Measurements from ENCODE around the gene MYBPC2. TPM values are rescaled to one million over a fixed set of nuclear protein-coding genes. Genes with fewer than 3 reads are reported as not detected.

The MYBPC2 gene
- polyA plus RNA-seq, 6 donors from 2014 or later, result 0.44 to 6.6 (median 1.2) TPM; not detected in 1

GRCh38 chr19:50486823-50487515 is 54.3 kb downstream of the MYBPC2 start:
- Mint-ChIP-seq H3K4me1 (peaks cover 40 to 54% (median 44%) of the 10 kb centered on the region in 3 donors), H3K27me3 (peaks cover 4 to 11% (median 7%) of the 10 kb centered on the region in 3 donors), H3K27ac (peak overlapping the region in 3 of 6 donors; percentile 27 to 82 (median 62)), H3K4me3 (no peak overlapping the region), H3K36me3 (peaks cover 0 to 25% of the 10 kb centered on the region in 2 donors), H3K9me3 (no peaks in the 10 kb centered on the region)
- DNase-seq (peak; percentile 19), ATAC-seq (ENCODE audit: low read depth in 2 of 2) (peak; percentile 50 to 64)

- ATAC-seq (ENCODE audit: low read depth in 2 of 2) (no peak), DNase-seq (no peak)
- H3K4me1 Mint-ChIP-seq, result peaks cover 46 to 59% (median 51%) of the 10 kb centered on the region in 3 donors
- peak overlapping the region in 2 of 6 donors; percentile 12 to 33 for H3K27ac Mint-ChIP-seq
- H3K9me3 Mint-ChIP-seq, result no peaks in the 10 kb centered on the region
- H3K27me3 Mint-ChIP-seq, result peaks cover 4 to 16% (median 7%) of the 10 kb centered on the region in 3 donors
- H3K36me3 Mint-ChIP-seq, result peaks cover 0 to 18% of the 10 kb centered on the region in 2 donors
- H3K4me3 Mint-ChIP-seq, result no peak overlapping the region
These were observed 55.9 kb downstream of the MYBPC2 start for GRCh38 chr19:50488389-50489194.

GRCh38 chr19:50489461-50490011 is 56.8 kb downstream of the MYBPC2 start:
- peaks cover 4 to 16% (median 7%) of the 10 kb centered on the region in 3 donors for H3K27me3 Mint-ChIP-seq
- H3K36me3 Mint-ChIP-seq, result peaks cover 0 to 18% of the 10 kb centered on the region in 2 donors
- no peaks in the 10 kb centered on the region for H3K9me3 Mint-ChIP-seq
- H3K4me3 Mint-ChIP-seq, result peak overlapping the region in 2 of 8 donors; percentile 63 to 69
- DNase-seq (no peak), ATAC-seq (ENCODE audit: low read depth in 2 of 2) (no peak)
- peak overlapping the region in 3 of 6 donors; percentile 12 to 70 (median 50) for H3K27ac Mint-ChIP-seq
- peaks cover 46 to 59% (median 51%) of the 10 kb centered on the region in 3 donors for H3K4me1 Mint-ChIP-seq

- H3K27ac Mint-ChIP-seq, result peak overlapping the region in 3 of 6 donors; percentile 37 to 77 (median 71)
- peaks cover 0 to 18% of the 10 kb centered on the region in 2 donors for H3K36me3 Mint-ChIP-seq
- H3K4me3 Mint-ChIP-seq, result no peak overlapping the region
- peaks cover 43 to 55% (median 51%) of the 10 kb centered on the region in 3 donors for H3K4me1 Mint-ChIP-seq
- H3K27me3 Mint-ChIP-seq, result peaks cover 4 to 16% (median 7%) of the 10 kb centered on the region in 3 donors
- ATAC-seq (ENCODE audit: low read depth in 2 of 2) (no peak), DNase-seq (no peak)
- no peaks in the 10 kb centered on the region for H3K9me3 Mint-ChIP-seq
These were observed 57.7 kb downstream of the MYBPC2 start for GRCh38 chr19:50490411-50490811.

- Mint-ChIP-seq H3K27me3 (peaks cover 4 to 16% (median 7%) of the 10 kb centered on the region in 3 donors), H3K36me3 (peaks cover 0 to 18% of the 10 kb centered on the region in 2 donors), H3K27ac (peak overlapping the region in 4 of 6 donors; percentile 71 to 92 (median 80)), H3K4me3 (peak overlapping the region in 1 of 8 donors; percentile 16), H3K4me1 (peaks cover 39 to 52% (median 51%) of the 10 kb centered on the region in 3 donors), H3K9me3 (no peaks in the 10 kb centered on the region)
- ATAC-seq (ENCODE audit: low read depth in 2 of 2) (no peak), DNase-seq (no peak)
These were observed 58.3 kb downstream of the MYBPC2 start for GRCh38 chr19:50490991-50491472.

- Mint-ChIP-seq H3K4me3 (peak overlapping the region in 1 of 8 donors; percentile 16), H3K27me3 (peaks cover 4 to 16% (median 5%) of the 10 kb centered on the region in 3 donors), H3K27ac (peak overlapping the region in 3 of 6 donors; percentile 35 to 85 (median 77)), H3K36me3 (peaks cover 0 to 18% of the 10 kb centered on the region in 2 donors), H3K9me3 (no peaks in the 10 kb centered on the region), H3K4me1 (peaks cover 39 to 44% (median 42%) of the 10 kb centered on the region in 3 donors)
- DNase-seq, result no peak
- peak; percentile 91 to 94 for ATAC-seq (ENCODE audit: low read depth in 2 of 2)
These were observed 59.8 kb downstream of the MYBPC2 start for GRCh38 chr19:50492303-50493052.

- DNase-seq, result no peak
- ATAC-seq (ENCODE audit: low read depth in 2 of 2), result no peak
- Mint-ChIP-seq H3K27me3 (peaks cover 0 to 16% (median 4%) of the 10 kb centered on the region in 3 donors), H3K9me3 (no peaks in the 10 kb centered on the region), H3K4me1 (peaks cover 36 to 37% (median 36%) of the 10 kb centered on the region in 3 donors), H3K36me3 (peaks cover 0 to 18% of the 10 kb centered on the region in 2 donors), H3K27ac (no peak overlapping the region), H3K4me3 (no peak overlapping the region)
These were observed 60.5 kb downstream of the MYBPC2 start for GRCh38 chr19:50493171-50493570.

GRCh38 chr19:50494186-50495019 is 61.7 kb downstream of the MYBPC2 start:
- ATAC-seq (ENCODE audit: low read depth in 2 of 2), result no peak

GRCh38 chr19:50495020-50495531 is 62.4 kb downstream of the MYBPC2 start:
- H3K4me1 Mint-ChIP-seq, result peaks cover 20 to 23% (median 22%) of the 10 kb centered on the region in 3 donors
- H3K4me3 Mint-ChIP-seq, result no peak overlapping the region
- H3K27ac Mint-ChIP-seq, result peak overlapping the region in 1 of 6 donors; percentile 1
- DNase-seq, result no peak
- H3K36me3 Mint-ChIP-seq, result no peaks in the 10 kb centered on the region
- peaks cover 0 to 16% (median 4%) of the 10 kb centered on the region in 3 donors for H3K27me3 Mint-ChIP-seq
- no peaks in the 10 kb centered on the region for H3K9me3 Mint-ChIP-seq
- no peak for ATAC-seq (ENCODE audit: low read depth in 2 of 2)

More at GRCh38 chr19:50494186-50495019, 61.7 kb downstream of the MYBPC2 start:
- H3K9me3 Mint-ChIP-seq, result no peaks in the 10 kb centered on the region
- H3K27me3 Mint-ChIP-seq, result peaks cover 0 to 16% (median 4%) of the 10 kb centered on the region in 3 donors
- peaks cover 0 to 5% of the 10 kb centered on the region in 2 donors for H3K36me3 Mint-ChIP-seq
- no peak overlapping the region for H3K4me3 Mint-ChIP-seq
- no peak for DNase-seq
- peak overlapping the region in 2 of 6 donors; percentile 72 to 81 for H3K27ac Mint-ChIP-seq
- H3K4me1 Mint-ChIP-seq, result peaks cover 24 to 25% (median 25%) of the 10 kb centered on the region in 3 donors

- Mint-ChIP-seq H3K4me3 (no peak overlapping the region), H3K27ac (peak overlapping the region in 1 of 6 donors; percentile 11), H3K36me3 (no peaks in the 10 kb centered on the region), H3K27me3 (peaks cover 0 to 10% (median 4%) of the 10 kb centered on the region in 3 donors), H3K4me1 (peaks cover 11 to 17% (median 13%) of the 10 kb centered on the region in 3 donors), H3K9me3 (no peaks in the 10 kb centered on the region)
- ATAC-seq (ENCODE audit: low read depth in 2 of 2) (no peak), DNase-seq (no peak)
These were observed 63.7 kb downstream of the MYBPC2 start for GRCh38 chr19:50496189-50497021.

GRCh38 chr19:50497022-50497405 is 64.3 kb downstream of the MYBPC2 start:
- no peak overlapping the region for H3K27ac Mint-ChIP-seq
- H3K36me3 Mint-ChIP-seq, result no peaks in the 10 kb centered on the region
- no peak overlapping the region for H3K4me3 Mint-ChIP-seq
- no peak for ATAC-seq (ENCODE audit: low read depth in 2 of 2)
- H3K4me1 Mint-ChIP-seq, result peaks cover 7 to 14% (median 7%) of the 10 kb centered on the region in 3 donors
- H3K27me3 Mint-ChIP-seq, result peaks cover 0 to 4% (median 0%) of the 10 kb centered on the region in 3 donors
- H3K9me3 Mint-ChIP-seq, result no peaks in the 10 kb centered on the region
- DNase-seq, result no peak
